ENCODE data around the gene AP2M1.

GRCh38 chr3:184218814-184219213 lies 44.2 kb downstream of the AP2M1 start:
- TF ChIP-seq POLR2A (IDR thresholded peaks at IDR 0.05) (no peak), CTCF (IDR thresholded peaks at IDR 0.05 in 4 of 5, conservative IDR thresholded peaks at IDR 0.05 in 1 of 5) (no peak)

All from gastrocnemius medialis (tissue), 4 donors.